KBM-7 (cell line): Measurements from ENCODE around the gene CTF1.

Experiments used
- DNase-seq: peaks from one replicate; pipeline ENCODE4 v3.0.0-alpha.2; 2015
- in situ Hi-C: fragments of 300-500 bp; cut with MboI; formaldehyde crosslinking; loops from 2 replicates; pipeline ENCODE4 v1.14.3; 2020; ENCODE audit warnings: low sequenced_read_pairs, low pct_unique_long_range_greater_than_20kb, mixed read lengths

CTF1 gene

DNA sequence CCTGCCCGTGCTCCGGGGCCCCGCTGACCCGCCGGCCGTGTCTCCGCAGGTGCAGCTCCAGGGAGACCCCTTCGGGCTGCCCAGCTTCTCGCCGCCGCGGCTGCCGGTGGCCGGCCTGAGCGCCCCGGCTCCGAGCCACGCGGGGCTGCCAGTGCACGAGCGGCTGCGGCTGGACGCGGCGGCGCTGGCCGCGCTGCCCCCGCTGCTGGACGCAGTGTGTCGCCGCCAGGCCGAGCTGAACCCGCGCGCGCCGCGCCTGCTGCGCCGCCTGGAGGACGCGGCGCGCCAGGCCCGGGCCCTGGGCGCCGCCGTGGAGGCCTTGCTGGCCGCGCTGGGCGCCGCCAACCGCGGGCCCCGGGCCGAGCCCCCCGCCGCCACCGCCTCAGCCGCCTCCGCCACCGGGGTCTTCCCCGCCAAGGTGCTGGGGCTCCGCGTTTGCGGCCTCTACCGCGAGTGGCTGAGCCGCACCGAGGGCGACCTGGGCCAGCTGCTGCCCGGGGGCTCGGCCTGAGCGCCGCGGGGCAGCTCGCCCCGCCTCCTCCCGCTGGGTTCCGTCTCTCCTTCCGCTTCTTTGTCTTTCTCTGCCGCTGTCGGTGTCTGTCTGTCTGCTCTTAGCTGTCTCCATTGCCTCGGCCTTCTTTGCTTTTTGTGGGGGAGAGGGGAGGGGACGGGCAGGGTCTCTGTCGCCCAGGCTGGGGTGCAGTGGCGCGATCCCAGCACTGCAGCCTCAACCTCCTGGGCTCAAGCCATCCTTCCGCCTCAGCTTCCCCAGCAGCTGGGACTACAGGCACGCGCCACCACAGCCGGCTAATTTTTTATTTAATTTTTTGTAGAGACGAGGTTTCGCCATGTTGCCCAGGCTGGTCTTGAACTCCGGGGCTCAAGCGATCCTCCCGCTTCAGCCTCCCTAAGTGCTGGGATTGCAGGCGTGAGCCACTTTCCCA is 5.9 kb downstream of the CTF1 start:
- DNase-seq = peak; percentile 71
- in situ Hi-C loops = no loop called here

GRCh38 chr16:30903002-30903401 is 6.6 kb downstream of the CTF1 start:
- DNase-seq = peak; percentile 41
- in situ Hi-C loops = no loop called here

- DNase-seq = peak; percentile 97
Measured at GRCh38 chr16:30903596-30903995, 7.2 kb downstream of the CTF1 start.

DNA sequence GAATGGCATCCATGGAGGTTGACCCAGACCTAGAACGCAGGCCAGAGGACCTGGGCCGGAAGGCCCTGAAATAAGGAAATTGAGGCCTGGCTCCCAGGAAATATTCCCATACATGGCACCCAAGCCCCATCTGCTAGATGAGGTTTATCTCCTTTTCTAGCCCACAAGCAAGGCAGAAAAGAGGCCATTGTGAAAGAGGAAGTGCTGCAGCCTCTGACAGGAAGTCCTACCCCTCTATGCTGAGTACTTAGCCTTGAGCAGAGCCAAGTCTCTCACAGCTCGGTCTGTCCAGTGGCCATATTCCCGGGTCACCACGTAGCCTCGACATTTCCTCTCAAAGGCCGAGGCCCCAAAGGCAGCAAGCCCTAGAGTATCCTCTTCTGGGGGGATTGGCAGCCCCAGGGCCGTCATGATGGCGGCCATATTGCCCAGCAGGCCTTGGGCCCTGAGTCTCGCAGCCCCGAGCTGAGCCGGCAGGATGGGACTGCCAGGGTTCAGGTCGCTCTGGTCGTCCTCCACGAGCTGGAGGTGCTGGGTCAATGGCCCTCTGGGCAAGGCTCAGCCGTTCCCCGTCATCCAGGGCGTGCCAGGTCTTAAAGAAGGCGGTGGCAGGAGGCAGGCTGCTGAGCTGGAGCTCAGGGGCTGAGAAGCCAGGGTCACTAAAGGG is 7.8 kb downstream of the CTF1 start:
- in situ Hi-C loops = no loop called here
- no peak for DNase-seq

More at GRCh38 chr16:30903596-30903995, 7.2 kb downstream of the CTF1 start:
- in situ Hi-C loops = no loop called here

DNA sequence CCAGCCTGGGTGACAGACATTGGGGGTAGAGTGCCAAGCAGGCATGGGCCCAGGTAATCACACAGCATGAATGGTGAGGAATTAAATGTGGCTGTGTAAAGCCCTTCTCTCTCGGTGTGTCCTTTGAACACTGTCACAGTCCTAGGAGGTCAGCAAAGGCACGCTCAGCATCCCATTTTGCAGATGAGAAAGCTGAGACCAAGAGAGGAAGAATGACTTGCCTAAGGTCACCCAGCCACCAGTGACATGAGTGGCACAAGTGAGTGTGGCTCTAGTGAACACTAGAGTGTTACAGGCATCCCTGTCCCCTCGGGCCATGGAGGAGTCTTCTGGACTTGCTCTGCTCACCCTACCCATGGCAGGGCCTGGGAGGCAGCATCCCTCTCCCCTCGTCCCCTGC is 10.7 kb downstream of the CTF1 start:
- DNase-seq = no peak
- in situ Hi-C loops = no loop called here

DNA sequence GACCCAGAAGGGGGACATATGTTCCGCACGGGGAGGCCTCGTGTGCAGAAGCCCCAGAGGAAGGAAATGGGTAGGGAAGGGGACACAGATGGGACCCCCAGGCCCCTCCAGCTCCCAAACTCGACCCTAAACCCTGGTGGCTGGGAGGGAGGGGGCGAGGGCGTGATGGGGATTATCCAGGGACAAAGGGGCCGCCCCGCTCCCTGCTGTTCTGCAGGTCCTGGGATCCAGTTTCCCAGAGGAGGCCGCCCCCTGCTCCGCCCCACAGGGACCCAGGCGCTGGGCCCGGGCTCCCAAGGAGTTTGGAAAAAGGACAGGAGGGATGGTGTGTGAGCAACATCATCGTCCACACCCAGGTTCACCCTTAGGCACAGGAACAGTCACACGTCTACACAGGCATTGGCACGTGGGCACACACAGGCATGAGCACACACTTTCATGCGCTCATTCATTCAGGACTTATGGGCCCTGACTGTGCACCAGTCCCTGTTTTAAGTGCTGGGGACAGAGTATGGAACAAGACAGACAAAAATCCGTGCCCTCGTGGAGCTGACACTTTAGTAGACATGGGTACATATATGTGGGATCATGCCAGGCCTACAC is 14.1 kb downstream of the CTF1 start:
- no peak for DNase-seq
- in situ Hi-C loops = no loop called here

DNA sequence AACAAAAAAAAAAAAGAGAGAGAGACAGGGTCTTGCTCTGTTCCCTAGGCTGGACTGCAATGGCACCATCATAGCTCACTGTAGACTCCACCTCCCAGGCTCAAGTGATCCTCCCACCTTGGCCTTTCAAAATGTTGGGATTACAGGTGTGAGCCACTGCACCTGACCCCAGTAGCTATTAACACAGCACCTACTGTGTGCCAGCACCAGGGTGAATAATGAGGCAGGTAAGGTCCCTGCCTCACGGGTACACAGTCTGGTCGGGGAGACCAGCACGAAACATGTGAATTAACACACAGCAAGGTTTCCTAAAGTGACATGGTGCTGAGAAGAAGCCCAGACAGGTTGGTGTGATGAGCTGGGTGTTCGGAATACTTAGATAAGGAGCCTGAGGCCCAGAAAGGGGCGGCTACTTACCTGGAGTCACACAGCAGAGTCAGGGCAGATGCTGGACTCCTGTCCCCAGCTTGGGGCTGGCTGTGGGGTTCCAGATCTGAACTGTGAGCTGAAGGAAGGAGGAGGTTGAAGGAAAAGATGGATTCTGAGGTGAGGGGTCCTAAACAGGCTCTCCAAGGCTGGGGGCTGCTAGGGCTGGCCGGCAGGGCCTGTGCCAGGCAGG is 16.5 kb downstream of the CTF1 start:
- in situ Hi-C loops = no loop called here
- no peak for DNase-seq

GRCh38 chr16:30914830-30915229 is 18.4 kb downstream of the CTF1 start:
- in situ Hi-C loops = no loop called here
- DNase-seq = no peak

DNA sequence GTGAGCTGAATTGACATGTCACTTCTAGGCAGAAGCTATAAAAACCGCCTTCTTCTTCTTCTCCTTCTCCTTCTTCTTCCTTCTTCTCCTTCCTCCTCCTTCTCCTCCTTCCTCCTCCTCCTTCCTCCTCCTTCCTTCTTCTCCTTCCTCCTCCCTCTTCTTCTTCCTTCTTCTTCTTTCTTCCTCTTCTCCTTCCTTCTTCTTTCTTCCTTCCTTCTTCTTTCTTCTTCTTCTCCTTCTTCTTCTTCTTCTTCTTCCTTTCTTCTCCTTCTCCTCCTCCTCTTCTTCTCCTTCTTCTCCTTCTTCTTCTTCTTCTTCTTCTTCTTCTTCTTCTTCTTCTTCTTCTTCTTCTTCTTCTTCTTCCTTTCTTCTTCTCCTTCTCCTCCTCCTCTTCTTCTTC is 22.2 kb downstream of the CTF1 start:
- DNase-seq = no peak
- in situ Hi-C loops = no loop called here

- DNase-seq = no peak
- in situ Hi-C loops = no loop called here
Measured at GRCh38 chr16:30920891-30921290, 24.5 kb downstream of the CTF1 start.

- DNase-seq = no peak
- in situ Hi-C loops = no loop called here
Measured at GRCh38 chr16:30921459-30921747, 25.0 kb downstream of the CTF1 start.

DNA sequence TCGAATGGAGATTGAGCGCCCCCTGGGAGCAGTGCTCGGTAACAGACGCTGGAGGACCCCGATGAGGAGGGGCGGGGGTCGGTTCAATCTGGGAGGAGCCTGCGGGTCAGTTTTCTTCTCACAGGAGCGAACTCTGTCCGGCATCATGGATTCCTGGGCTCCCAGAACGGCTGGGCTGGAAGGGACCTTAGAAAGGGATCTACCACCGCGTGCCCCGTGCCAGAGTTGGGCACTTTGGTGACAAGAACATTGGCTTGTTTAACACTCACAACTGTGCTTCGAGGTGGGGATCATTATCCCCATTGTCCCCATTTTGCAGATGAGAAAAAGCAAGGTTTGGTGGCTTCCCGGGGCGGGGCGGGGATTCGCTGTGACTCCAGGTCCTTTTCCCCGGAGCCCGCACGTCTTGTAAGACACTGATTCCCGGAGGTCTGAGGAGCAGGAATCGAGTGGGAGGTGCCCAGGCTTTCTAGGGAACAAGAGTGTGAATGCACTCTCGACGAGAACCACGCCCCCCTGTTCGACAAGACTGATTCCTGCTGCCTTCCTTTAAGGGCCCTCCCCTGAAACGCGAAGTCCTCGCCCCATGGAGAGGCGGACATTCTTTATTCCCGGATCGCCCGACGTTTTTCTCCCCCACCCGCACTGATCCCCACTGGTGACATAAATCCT is 25.5 kb downstream of the CTF1 start:
- in situ Hi-C loops = no loop called here
- DNase-seq = peak; percentile 94

DNA sequence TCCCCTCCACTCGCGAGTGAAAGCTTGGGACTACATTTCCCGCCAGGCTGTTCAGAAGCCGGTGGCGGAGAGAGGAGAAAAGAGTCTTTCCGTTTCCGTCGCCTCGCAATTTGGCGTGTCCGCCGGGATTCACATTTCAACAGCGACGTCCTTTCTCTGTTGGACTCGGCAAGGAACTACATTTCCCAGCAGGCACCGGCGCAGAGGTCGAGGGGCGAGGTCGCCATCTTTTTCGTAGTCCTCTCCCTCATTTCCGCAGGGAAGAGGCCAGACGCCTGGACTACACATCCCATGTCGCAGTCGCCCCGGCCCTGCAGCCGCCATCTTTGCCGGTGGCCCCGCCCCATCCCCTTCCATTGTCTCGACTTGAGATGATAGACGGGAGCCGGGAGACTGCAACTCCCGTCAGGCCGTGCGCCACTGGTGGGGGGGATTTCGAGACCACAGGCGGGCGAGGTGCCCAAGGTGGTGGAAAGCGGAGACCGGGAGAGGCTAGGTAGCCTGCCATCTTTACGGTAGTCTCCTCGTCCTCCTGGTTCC is 26.1 kb downstream of the CTF1 start:
- DNase-seq = peak; percentile 100
- in situ Hi-C loops = no loop called here

DNA sequence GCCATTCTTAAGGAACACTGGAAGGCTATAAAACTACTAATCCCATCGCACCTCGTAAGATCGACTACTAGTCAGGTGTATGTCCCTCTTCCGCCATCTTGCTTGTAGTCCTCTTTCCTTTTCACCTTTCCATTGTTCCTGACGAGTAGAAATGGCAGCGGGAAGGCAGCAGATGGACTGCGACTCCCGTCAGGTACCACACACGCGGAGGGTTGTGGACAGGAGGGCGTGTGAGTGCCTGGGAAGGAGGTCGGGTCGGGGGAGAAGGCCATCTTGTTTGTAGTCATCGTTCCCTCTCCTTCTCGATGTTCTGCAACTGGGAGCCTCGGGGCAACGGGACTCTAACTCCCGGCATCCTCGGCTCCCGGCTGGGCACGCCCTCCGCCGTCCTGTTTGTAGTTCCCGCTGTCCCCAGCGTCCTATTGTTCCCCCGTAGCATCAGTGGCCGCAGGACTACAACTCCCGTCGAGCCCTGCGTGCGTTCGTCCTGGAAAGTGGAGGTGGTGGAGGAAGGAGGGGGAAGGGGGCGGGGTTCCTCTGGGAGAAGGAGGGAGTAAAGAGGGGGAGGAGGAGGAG is 26.6 kb downstream of the CTF1 start:
- in situ Hi-C loops = no loop called here
- peak; percentile 100 for DNase-seq

GRCh38 chr16:30923554-30924075 is 27.2 kb downstream of the CTF1 start, which contains the start of gene FBXL19:
Gene FBXL19 (plus strand): TSS chr16:30923572. CDS start chr16:30925755, 2,183 bp downstream.
- DNase-seq = no peak
- in situ Hi-C loops = no loop called here

GRCh38 chr16:30924076-30924912 is 27.9 kb downstream of the CTF1 start:
- DNase-seq = no peak
- in situ Hi-C loops = no loop called here

- in situ Hi-C loops = no loop called here
- DNase-seq = no peak
Measured at GRCh38 chr16:30924913-30925631, 28.7 kb downstream of the CTF1 start.
